ENCODE data around the gene ENO1. TPM values are rescaled to one million over a fixed set of nuclear protein-coding genes. Genes with fewer than 3 reads are reported as not detected.
A peak's percentile ranks its signal among the peaks of the same experiment; 100 is the strongest.

ENO1 gene
- total and polyA plus RNA-seq, 9 of the 15 experiments (the other 6 are each of a cell fraction or from before 2014, with no cell fraction given), result 2,249 to 7,472 (median 2,868) TPM

GRCh38 chr1:8903410-8903809 is 24.9 kb upstream of the ENO1 start (continued):
- no peak for TF ChIP-seq ZNF586 (CRISPR knock-in tag; conservative IDR thresholded peaks at IDR 0.05)
- TF ChIP-seq TBL1XR1 (IDR thresholded peaks at IDR 0.05; ENCODE audit: low read length in 2 of 2), result no peak
- peak; percentile 89 for TF ChIP-seq FOSL1 (tag; conservative IDR thresholded peaks at IDR 0.05)
- 0 out of 2 replicates have a peak, but pooled peaks have one; percentile 85 for TF ChIP-seq HDGF (IDR thresholded peaks at IDR 0.05)
- no peak for TF ChIP-seq DIDO1 (tag; IDR thresholded peaks at IDR 0.05; ENCODE audit: low read depth)
- TF ChIP-seq, protein P1, sequence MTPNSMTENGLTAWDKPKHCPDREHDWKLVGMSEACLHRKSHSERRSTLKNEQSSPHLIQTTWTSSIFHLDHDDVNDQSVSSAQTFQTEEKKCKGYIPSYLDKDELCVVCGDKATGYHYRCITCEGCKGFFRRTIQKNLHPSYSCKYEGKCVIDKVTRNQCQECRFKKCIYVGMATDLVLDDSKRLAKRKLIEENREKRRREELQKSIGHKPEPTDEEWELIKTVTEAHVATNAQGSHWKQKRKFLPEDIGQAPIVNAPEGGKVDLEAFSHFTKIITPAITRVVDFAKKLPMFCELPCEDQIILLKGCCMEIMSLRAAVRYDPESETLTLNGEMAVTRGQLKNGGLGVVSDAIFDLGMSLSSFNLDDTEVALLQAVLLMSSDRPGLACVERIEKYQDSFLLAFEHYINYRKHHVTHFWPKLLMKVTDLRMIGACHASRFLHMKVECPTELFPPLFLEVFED (CRISPR knock-in tag; conservative IDR thresholded peaks at IDR 0.05), result no peak
- no peak for TF ChIP-seq ZNF707 (CRISPR knock-in tag; conservative IDR thresholded peaks at IDR 0.05)
- TF ChIP-seq CHD2 (IDR thresholded peaks at IDR 0.05; ENCODE audit: low read depth, low read length), result no peak
- TF ChIP-seq BRD9 (IDR thresholded peaks at IDR 0.05; ENCODE audit: low read depth, partially characterized antibody), result peak; percentile 70
- TF ChIP-seq ATF3 (IDR thresholded peaks at IDR 0.05), result peak; percentile 86
- TF ChIP-seq ATF3 (CRISPR knock-in tag; conservative IDR thresholded peaks at IDR 0.05), result no peak
- TF ChIP-seq MLLT1 (IDR thresholded peaks at IDR 0.05), result peak in 1 of 2 experiments; percentile 79; a peak in 2 of 4 replicates
- no peak for TF ChIP-seq ZNF79 (CRISPR knock-in tag; IDR thresholded peaks at IDR 0.05; ENCODE audit: low read depth)
- TF ChIP-seq MGA (IDR thresholded peaks at IDR 0.05), result no peak
